NCI-H1092 (cell line): Measurements from ENCODE around the gene SMOC2.
"Not testable (repeated sequence)": the region's sequence is repeated elsewhere in the genome, so short reads cannot be mapped to it uniquely, and the experiment has no call there.

ENCODE experiments used
- DNase-seq: peaks from one replicate; lab custom pipeline; 2025; lab: John Stamatoyannopoulos, UW

SMOC2 gene

DNA sequence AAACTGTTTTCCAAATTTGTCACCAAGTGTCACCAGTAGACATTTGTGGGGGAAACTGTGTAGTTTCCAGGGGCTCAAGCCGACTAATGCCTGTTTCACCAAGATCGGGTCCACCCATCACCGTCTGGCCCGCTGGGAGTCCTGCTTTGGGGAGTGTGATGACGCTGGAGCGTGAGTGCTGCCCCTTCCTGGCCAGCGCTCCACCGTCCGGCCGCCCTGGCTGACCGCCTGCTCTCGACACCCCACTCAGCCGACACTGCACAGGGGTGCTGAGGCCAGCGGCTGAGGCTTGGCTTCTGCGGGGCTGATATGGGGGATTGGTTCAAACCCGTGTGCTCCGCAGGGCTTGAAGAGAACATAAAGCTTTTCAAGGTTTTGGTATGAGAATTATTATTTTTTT is 160.1 kb downstream of the SMOC2 start:
- no peak for DNase-seq

DNA sequence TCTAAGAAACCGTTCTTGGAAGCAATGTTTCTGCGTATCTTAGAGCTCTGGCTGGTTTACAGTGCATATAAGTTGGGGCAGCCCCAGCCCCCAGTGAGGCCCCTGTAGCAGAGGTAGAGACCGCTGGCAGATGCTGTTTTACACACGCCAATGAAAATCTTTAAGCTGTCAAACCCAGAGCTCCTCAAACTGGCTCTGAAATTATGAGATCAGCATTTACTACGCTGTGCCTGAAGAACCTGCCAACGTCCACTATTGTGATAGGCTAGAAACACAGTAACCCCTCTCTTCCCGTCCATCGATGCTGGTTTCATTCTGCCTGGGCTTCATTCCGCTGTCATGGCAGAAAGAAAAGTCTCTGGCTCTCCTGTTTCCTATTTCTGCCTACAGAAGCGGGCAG is 160.6 kb downstream of the SMOC2 start:
- DNase-seq = no peak

DNA sequence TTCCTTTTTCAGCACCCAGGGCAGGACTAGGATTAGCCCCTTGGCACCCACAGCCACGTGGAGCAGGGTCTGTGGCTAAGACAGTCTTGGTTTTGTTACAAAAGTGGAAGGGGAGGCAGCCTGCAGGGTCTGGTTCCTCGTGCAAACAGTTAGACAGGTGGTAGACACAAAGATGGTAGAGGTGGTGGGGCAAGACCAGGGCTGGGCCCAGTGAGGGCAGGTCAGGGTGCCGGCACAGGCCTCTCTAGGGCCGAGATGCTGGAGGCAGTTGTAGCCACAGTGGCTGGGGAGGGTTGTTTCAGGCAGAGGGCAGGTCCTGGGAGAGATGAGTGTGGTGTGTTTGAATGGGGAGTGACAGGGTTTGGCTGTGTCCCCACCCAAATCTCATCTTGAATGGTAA is 161.6 kb downstream of the SMOC2 start:
- DNase-seq = no peak

DNA sequence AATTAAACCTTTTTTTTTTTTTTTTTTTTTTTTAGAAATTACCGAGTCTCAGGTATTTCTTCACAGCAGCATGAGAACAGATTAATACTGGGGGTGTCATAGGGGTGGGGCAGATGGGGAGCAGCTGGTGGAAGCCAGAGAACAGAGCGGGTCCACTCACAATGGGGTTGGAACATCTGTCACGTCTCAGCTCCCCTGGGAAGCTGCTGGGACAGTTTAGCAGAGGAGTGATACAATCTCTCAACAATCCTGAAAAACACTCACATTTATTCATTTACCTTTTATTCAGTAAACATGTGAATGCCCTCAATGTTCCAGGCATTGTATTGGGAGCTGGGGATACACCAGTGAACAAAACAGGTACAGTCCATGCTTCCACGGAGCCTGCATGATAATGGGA is 162.2 kb downstream of the SMOC2 start:
- no peak for DNase-seq

DNA sequence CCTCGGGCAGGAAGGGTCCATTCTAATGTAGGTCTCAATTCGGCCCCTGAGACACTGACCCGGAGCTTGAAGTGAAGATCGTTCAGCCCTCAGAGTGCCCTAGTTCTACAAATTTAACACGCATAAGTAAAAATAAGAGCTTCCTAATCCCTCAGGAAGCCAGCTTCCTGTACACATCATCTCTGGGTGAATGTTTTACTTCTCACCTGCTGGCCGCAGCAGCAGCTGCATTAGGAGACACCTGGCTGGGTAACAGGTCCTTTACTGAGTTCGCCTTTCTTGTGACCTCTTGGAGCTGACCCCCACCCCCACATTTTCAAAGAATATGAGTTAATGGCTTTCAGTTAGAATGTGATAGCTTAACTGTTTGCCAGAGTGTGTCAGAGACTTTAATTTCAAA is 165.0 kb downstream of the SMOC2 start:
- no peak for DNase-seq

DNA sequence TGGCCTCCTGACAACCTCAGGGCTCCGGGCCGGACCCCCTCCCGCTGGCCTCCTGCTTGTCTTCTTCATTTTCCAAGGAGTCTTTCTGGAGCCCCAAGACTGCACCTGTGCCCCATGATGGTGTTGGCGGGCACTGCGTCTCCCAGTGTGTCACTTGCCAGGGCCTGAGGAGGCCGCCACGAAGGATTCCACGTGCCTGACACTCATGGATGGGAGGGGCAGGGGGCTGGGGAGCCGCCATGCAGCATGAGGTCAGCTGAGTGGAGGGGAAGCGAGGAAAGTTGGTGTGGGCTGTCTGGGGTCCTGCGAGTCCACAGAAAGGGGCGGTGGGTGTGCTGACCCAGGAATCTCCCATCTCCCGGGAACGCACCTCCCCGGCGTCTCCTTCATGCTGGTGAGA is 165.7 kb downstream of the SMOC2 start:
- DNase-seq = no peak

DNA sequence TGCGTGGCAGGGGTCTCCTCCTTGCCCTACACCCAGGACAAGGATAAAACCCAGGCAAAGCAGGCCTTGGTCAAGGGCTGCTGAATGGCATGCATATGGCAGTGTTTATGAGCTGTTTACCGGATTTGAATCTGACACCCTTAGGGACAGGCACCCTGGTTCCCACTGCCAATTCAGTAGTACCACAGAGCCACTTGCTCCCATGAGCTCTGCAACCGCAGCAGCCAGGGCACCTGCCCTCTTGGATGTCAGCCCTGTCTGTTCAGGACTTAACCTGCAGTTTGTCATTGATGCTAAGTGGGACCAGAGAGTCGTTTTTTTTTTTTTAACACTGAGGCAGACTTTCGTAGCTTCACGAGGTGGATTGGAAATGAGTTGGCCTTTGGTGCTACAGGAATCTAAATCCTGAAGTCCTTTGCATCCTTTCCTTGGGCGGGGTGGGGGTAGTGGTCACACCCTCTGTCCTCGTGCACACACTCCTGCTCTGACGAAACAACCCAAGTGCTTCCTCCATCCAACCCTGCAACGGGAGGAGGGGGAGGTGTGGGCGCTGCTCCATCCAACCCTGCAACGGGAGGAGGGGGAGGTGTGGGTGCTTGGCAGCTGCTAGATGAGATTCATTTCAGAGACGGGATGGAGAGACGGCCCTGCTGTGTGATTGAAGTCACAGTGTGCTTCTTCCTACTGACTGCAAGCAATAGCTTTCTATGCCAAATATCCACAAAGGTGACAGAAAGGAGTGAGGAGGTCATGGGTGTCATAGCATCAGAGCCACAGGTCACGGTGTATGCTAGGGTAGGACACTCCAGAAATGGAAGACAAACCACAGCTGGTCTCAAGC is 166.5 kb downstream of the SMOC2 start:
- DNase-seq = peak; percentile 59

DNA sequence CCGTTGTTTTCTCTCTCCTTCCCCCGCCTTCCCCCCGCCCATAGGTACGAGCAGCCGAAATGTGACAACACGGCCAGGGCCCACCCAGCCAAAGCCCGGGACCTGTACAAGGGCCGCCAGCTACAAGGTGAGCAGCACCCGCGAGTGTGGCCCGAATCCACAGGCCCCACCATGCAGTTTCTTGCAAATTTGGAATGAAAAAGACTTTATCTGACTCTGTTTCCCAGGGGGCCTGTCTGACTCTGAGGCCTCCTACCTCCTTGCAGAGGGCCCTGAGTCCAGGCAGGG is 167.1 kb downstream of the SMOC2 start:
- DNase-seq = no peak

DNA sequence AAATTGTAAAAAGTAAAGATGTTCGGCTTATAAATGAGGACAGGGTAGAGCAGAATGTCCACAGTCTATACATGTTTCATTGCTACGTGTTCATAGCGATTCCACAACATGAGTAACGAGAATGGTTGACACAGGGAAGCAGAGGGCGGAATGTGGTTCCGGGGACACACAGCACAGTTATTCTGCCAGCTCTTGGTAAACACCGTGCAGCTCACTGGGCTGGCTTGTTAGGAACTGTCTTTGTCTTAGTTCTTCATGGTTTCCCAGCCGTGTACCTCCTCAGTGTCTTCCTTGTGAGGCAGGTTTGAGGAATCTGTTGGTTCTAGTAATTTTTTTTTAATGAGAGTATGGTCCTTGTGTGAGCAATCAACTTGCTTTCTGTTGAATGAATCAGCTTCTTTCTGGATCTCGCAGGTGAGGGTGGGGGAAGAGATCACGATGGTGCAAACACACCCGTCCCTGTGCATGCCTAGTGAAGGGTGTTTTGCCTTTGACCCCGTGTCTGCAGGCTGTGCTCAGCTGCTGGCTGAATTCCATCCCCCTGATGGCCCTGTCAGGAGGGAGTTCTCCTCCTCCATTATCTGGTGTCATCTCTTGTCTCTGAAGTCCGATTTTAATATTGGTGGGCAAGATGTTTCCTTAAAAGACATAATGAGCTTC is 168.2 kb downstream of the SMOC2 start:
- no peak for DNase-seq

DNA sequence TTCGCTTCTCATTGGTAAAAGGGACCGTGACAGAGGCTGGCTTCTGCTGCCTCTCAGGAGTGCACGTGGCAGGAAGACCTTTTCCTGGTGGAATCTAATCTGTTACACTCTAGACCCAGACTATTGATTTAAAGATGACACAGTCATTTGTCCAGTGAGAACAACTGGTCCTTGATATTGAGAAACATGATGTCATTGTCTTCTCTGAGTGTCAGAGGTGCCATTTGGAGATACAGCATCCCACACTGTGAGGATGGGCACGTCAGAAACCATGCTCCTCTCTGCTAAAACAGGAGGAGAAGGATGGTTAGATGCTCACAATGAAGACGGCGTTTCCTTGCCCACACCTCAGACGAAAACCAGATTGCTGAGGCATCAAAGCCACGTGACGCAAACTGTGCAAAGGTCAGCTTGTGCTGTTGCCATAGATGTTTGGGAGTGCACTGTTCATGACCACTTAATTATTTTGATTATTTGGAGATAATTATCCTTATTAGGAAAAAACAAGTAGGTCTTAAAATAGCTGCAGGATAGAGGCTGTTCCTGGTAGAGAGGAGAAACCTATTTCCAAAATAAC is 169.0 kb downstream of the SMOC2 start:
- DNase-seq = no peak

DNA sequence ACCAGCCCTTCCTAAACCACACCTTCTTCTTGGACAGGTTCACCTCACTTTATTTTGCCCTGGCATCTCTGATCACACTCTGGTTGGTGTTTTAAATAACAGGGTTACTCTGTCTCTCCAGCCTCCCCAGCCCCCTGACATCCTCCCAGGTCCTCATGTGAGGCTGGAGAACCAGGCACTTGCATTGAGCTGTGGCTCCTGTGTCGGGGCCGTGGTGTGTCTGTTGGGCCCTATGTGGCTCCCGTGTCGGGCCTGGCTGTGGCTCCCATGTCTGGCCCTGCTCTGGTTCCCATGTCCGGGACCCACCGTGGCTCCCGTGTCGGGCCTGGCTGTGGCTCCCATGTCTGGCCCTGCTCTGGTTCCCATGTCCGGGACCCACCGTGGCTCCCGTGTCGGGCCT is 170.0 kb downstream of the SMOC2 start:
- not testable (repeated sequence) for DNase-seq

DNA sequence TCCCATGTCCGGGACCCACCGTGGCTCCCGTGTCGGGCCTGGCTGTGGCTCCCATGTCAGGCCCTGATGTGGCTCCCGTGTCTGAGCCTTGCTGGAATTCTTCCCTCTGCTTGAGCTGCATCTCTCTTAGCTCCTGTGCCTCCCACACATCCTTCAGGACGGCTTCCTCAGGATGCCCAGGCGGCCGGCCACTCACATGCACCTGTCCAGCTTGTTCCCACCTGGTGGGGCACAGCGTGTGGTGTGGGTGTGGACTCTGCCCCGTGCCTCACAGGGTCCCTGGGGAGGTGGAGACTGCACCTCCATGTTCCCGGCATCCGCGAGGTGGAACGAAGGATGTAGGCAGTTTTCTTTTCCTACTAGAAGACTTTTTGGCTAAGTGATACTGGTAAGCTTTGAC is 170.7 kb downstream of the SMOC2 start:
- DNase-seq = no peak

DNA sequence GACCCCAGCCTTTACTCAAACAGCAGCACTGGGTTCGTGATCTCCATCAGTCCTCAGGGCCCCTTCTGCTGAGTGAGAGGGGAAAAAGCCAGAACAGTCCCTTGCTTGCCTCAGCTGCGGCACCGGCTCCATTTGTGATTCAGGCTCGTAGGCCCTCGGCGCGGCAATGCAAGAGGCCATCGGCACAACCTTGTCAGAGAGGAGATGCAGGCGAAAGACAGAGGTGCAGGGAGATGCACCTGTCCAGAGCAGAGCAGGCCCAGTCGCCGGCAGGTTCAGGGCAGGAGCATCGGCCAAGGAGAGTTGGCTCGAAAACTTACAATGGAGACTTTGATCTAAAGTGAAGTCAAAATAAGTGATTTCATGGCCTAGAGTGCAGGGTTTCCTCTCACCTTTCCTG is 171.6 kb downstream of the SMOC2 start:
- no peak for DNase-seq

DNA sequence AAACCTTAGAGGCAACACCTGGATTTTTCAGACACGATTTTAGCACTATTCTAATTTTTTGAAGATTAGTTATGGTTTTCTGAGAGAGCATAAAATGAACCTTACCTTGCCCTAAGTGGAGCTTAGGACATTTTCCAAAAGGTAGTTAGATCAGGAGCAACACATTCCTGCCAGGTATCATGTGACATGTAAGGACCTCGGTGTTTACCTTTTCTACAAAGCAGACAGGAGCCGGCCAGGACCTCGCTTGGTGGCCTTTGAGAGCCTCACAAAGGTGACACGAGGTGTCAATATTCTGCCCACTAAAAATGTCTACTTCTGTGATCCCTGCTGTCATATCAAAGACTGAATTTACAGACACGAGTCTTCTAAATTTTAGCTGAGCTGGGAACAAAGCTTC is 174.9 kb downstream of the SMOC2 start:
- peak; percentile 15 for DNase-seq

DNA sequence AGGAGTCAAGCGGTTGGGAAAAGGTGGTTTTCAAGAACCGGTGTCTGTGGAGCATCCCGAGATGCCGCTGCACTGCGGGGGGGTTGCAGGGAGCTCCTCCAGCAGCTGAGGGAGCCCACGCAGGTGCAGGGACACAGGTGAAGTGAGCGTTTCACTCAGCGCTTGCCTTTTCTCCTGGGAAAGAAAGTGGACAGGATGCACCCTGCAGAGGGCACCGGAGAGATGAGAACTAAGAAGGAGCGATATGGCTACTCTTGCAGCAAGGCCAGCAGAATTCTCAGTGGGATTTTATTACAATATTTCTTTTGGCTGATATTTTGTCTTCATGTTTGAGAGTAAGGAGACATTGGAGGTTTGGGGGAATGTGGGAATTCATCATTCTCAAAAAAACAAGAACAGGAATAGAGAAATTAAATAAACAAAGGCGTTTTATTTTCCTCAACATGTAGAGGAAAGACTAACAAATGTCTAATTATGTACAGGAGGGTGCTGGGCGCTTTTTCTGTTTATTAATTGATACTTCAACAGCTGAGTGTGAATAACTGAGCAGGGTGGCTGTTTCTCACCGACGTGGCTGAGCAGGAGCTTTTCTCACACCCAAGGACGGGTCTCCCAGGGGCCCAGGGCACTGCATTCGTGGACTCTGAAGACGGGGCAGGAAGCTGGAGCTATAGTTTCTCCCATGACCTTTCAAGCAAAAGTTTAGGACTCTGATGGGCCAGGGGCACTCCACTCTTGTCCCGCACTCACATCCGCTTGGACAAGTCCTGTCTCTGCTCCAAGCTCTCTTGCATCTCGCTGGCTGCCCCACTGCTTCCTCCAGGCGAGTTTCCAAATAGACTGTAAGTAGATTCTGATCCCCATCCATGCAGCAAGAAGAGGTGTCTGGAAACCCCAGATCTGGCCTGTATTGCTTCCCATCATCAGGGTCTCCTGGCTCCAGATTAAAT is 176.1 kb downstream of the SMOC2 start:
- peak; percentile 10 for DNase-seq

DNA sequence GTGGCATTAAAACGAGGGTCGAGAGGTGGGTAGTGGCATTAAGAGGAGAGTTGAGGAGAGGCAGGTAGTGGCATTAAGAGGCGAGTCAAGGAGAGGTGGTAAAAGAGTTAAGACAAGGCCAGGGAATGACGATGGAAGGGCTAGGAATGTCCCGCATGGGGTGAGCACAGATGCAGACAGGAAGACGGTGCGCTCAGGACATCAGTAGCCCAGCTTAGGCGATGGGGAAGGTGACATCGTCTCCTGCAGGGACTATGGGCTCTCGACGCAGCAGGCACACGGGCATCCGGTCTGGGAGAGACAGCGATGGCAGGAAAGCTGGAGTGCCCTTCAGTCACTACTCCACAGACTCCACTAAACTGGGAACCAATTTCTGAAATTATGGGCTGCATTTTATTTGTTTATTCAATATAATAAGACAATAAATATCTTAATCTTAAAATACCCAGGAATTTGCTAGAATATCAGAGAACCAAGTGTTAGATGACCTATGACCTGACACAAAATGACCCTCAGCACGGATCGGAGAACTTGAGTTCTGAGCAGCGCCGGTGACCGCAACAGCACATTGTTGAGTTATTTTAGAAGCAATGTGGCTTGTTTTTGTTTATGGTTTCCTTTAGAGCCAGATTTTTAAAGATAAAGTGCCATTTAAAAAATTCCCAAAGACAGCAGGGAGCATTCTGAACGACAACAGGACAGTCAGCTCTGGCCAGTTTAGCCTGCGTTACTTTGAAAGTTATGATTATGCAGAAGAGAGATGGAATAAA is 177.7 kb downstream of the SMOC2 start:
- DNase-seq = no peak

DNA sequence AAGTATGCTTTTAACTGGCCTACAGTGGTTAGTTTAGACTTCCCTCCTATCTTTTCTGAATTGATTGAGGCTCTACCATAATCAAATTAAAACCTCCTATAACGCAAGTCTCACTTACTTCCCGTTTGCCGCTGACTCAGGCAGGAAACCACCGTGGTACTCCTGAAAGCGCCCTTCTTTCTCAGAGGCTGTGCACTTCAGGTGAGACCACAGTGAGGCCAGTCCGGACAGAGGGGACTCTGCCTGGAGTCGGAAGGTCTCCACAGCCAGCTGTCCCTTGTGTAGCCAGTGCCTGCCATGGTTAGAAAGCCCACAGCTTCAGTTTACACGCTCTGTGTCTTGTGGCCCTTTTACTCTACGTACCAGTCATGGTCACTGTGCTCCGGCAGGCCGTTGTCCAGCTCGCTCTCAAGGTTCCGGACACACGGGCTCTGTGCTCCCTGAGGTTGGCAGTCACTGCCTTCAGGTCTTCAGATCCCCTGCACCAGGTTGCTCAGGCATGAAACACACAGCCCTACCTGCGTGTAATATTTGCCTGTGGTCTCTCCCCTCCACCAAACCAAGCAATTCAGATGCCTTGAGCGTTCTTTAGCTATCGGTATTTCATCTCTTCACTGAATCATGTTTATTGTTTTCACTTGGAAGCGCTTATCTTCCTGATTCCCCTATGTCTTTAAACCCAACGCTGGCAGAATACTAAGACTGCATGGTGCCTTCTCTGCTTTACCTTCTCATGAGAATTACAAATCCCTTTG is 178.8 kb downstream of the SMOC2 start:
- DNase-seq = no peak

DNA sequence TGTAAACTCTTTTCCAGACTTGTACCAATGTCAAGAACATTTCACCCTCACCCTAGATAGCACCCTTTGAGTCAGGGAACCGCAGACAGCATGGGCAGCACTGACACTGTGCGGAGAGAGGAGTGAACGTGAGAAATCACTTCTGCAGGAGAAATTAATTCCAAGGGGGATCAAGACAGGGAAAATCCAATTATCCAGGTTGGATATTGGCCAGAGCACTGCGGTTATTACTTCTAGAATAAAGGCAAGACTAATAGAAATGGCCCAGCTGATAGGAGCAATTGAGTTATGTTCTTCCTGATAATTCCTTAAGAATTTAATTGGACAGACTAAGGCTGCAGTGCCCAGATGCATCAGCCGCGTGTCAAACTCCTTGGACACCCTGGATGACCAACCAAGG is 179.6 kb downstream of the SMOC2 start:
- no peak for DNase-seq

DNA sequence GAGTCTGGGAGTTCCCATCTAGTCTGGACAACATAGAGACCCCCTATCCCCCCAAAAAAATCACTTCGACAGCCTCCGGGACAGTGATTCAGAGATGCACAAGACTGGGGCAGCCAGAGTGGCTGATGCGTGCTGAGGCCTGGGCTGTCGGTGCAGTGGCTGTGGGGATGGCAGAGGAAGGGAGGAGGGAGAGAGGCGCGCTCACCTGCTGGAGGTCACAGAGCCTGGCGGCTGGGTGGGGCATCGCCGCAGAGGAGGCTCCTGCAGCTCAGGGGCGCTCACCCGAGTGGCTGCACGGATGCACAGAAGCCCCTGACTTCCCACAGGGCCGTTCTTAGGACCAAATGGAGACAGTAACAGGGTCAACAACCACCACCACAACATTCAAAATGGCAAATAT is 182.8 kb downstream of the SMOC2 start:
- DNase-seq = no peak

DNA sequence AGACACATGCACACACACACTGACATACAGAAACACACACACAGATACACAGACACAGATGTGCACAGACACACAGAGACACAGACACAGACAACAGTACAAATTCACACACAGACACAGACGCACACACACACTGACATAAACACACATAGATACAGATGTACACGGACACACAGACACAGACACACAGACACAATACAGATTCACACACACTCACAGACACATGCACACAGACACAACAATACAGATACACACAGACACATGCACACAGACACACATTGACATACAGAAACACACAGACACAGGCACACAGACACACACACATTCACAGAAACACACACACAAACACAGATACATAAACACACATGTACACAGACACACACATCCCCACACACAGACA is 183.6 kb downstream of the SMOC2 start:
- no peak for DNase-seq

DNA sequence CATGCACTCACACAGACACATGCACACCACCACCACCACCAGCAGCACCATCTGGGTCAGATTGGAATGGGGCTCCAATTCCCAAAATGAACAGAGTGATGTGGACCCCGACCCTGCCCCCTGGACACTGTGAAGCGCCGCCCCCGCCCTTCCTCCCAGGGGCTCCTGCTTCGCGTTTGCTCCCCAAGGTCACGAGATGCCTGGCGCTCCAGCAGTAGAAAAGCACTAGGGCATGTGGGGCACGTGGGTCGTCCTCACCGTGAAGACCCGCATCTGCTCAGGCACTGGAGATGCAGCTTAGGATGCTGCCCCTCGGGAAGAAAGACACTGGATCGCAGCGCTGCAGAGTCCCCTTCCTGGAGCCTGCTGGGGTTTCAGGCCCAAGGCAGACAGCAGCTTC is 184.0 kb downstream of the SMOC2 start:
- DNase-seq = no peak
